H9 (cell line): ENCODE measurements around the gene ARHGAP26. TPM values are rescaled to one million over a fixed set of nuclear protein-coding genes. Genes with fewer than 3 reads are reported as not detected.

Source experiments
- DNase-seq: peaks from one replicate; pipeline ENCODE4 v3.0.0-alpha.2; 2017
- H2AFZ ChIP-seq: one replicate; pipeline ENCODE4 v1.6.1; 2013; ENCODE audit warnings: mild to moderate bottlenecking, low read length, control low read depth, moderate library complexity
- H2AK5ac ChIP-seq: 2 replicates; pipeline ENCODE4 v1.6.1; 2013; ENCODE audit warnings: low read length, control low read depth, mixed read lengths; ENCODE audit not compliant: insufficient read length
- H2BK120ac ChIP-seq: one replicate; pipeline ENCODE4 v1.6.1; 2013; ENCODE audit warnings: low read depth, mild to moderate bottlenecking, low read length, control low read depth, inconsistent platforms; ENCODE audit not compliant: poor library complexity, severe bottlenecking
- H2BK12ac ChIP-seq: 2 replicates; pipeline ENCODE4 v1.6.1; 2013; ENCODE audit warnings: low read length, control low read depth, mixed read lengths, low read depth; ENCODE audit not compliant: insufficient read length
- H2BK15ac ChIP-seq: 2 replicates; pipeline ENCODE4 v1.6.1; 2013; ENCODE audit warnings: low read depth, low read length, control low read depth
- H2BK20ac ChIP-seq: one replicate; pipeline ENCODE4 v1.6.1; 2013; ENCODE audit warnings: low read depth, mild to moderate bottlenecking, low read length, control low read depth, inconsistent platforms; ENCODE audit not compliant: poor library complexity, severe bottlenecking
- H2BK5ac ChIP-seq: 2 replicates; pipeline ENCODE4 v1.6.1; 2013; ENCODE audit warnings: low read length, control low read depth, mixed read lengths; ENCODE audit not compliant: insufficient read length
- H3K14ac ChIP-seq: 2 replicates; pipeline ENCODE4 v1.6.1; 2013; ENCODE audit warnings: low read length, control low read depth; ENCODE audit not compliant: insufficient read depth
- H3K18ac ChIP-seq: 2 replicates; pipeline ENCODE4 v1.6.1; 2013; ENCODE audit warnings: low read depth, mild to moderate bottlenecking, mixed read lengths, low read length, control low read depth; ENCODE audit not compliant: insufficient read length
- H3K23ac ChIP-seq: 2 replicates; pipeline ENCODE4 v1.6.1; 2013; ENCODE audit warnings: low read length, control low read depth, mixed read lengths, low read depth; ENCODE audit not compliant: insufficient read length
- H3K23me2 ChIP-seq: 2 replicates; pipeline ENCODE4 v1.6.1; 2013; ENCODE audit warnings: low read depth, mild to moderate bottlenecking, mixed read lengths, low read length, control low read depth; ENCODE audit not compliant: insufficient read length, poor library complexity, severe bottlenecking
- H3K27ac ChIP-seq: 2 replicates; pipeline ENCODE4 v1.5.1; 2013; ENCODE audit warnings: low read length, control low read depth, mixed read lengths, low read depth; ENCODE audit not compliant: insufficient read length
- H3K27me3 ChIP-seq: 2 replicates; pipeline ENCODE4 v1.6.1; 2013; ENCODE audit warnings: low read length, control low read depth, inconsistent platforms; ENCODE audit not compliant: insufficient read depth
- H3K4ac ChIP-seq: 2 replicates; pipeline ENCODE4 v1.6.1; 2013; ENCODE audit warnings: low read depth, mild to moderate bottlenecking, control low read depth, inconsistent platforms, low read length, moderate library complexity
- H3K4me1 ChIP-seq: 2 replicates; pipeline ENCODE4 v1.6.1; 2013; ENCODE audit warnings: low read length, control low read depth, inconsistent platforms; ENCODE audit not compliant: insufficient read depth
- H3K4me2 ChIP-seq: 2 replicates; pipeline ENCODE4 v1.6.1; 2013; ENCODE audit warnings: low read length, control low read depth, mixed read lengths; ENCODE audit not compliant: insufficient read length, insufficient read depth
- H3K56ac ChIP-seq: 2 replicates; pipeline ENCODE4 v1.6.1; 2013; ENCODE audit warnings: low read depth, mild to moderate bottlenecking, mixed read lengths, low read length, control low read depth; ENCODE audit not compliant: insufficient read length
- H3K79me1 ChIP-seq: 2 replicates; pipeline ENCODE4 v1.6.1; 2013; ENCODE audit warnings: low read depth, mild to moderate bottlenecking, moderate library complexity, low read length, control low read depth, inconsistent platforms; ENCODE audit not compliant: insufficient read depth, poor library complexity, severe bottlenecking
- H3K79me2 ChIP-seq: 2 replicates; pipeline ENCODE4 v1.6.1; 2013; ENCODE audit warnings: low read length, control low read depth, inconsistent platforms; ENCODE audit not compliant: insufficient read depth
- H3K9ac ChIP-seq: 2 replicates; pipeline ENCODE4 v1.6.1; 2013; ENCODE audit warnings: low read length, control low read depth, mixed read lengths; ENCODE audit not compliant: insufficient read length; ENCODE audit errors: extremely low read depth
- H3K9me3 ChIP-seq: one replicate; pipeline ENCODE4 v1.6.1; 2013; ENCODE audit warnings: low read depth, low read length, inconsistent platforms; ENCODE audit not compliant: control insufficient read depth
- H3T11ph ChIP-seq: one replicate; pipeline ENCODE4 v1.6.1; 2013; ENCODE audit warnings: mild to moderate bottlenecking, low read length, control low read depth, inconsistent platforms
- H4K20me1 ChIP-seq: one replicate; pipeline ENCODE4 v1.6.1; 2013; ENCODE audit not compliant: control insufficient read depth, insufficient read length, insufficient read depth
- H4K5ac ChIP-seq: 2 replicates; pipeline ENCODE4 v1.6.1; 2013; ENCODE audit warnings: low read depth, mild to moderate bottlenecking, mixed read lengths, low read length, control low read depth; ENCODE audit not compliant: insufficient read length
- H4K8ac ChIP-seq: replicated peaks from 2 replicates; pipeline ENCODE4 v1.6.1; 2013; ENCODE audit warnings: low read length, control low read depth, mixed read lengths, low read depth; ENCODE audit not compliant: insufficient read length
- H4K91ac ChIP-seq: 2 replicates; pipeline ENCODE4 v1.6.1; 2013; ENCODE audit warnings: low read depth, mild to moderate bottlenecking, moderate library complexity, mixed read lengths, low read length, control low read depth; ENCODE audit not compliant: insufficient read length
- H3K27ac Mint-ChIP-seq, 3 experiments: 2 replicates in 2 of 3; 3 replicates in 1 of 3; pipeline ENCODE4 v1.8.0; 2020 to 2021; ENCODE audit warnings: mixed read lengths in 3 of 3, mild to moderate bottlenecking in 1 of 3, moderate library complexity in 1 of 3
- H3K27me3 Mint-ChIP-seq: 2 replicates; pipeline ENCODE4 v1.8.0; 2021; ENCODE audit warnings: low read depth, mild to moderate bottlenecking, moderate library complexity, mixed read lengths
- H3K36me3 Mint-ChIP-seq, 3 experiments: 2 replicates in 2 of 3; 3 replicates in 1 of 3; pipeline ENCODE4 v1.8.0; 2020 to 2021; ENCODE audit warnings: low read depth in 3 of 3, mixed read lengths in 3 of 3; ENCODE audit not compliant: insufficient read depth in 1 of 3
- H3K4me1 Mint-ChIP-seq, 2 experiments: 2 replicates each; pipeline ENCODE4 v1.8.0; 2020; ENCODE audit warnings: mixed read lengths in 2 of 2
- H3K4me3 Mint-ChIP-seq, 2 experiments: 2 replicates in 1 of 2; 3 replicates in 1 of 2; pipeline ENCODE4 v1.8.0; 2020 to 2021; ENCODE audit warnings: mild to moderate bottlenecking in 2 of 2, mixed read lengths in 2 of 2, moderate library complexity in 1 of 2
- H3K9me3 Mint-ChIP-seq, 2 experiments: 2 replicates in 1 of 2; 3 replicates in 1 of 2; pipeline ENCODE4 v1.8.0; 2020; ENCODE audit warnings: mild to moderate bottlenecking in 2 of 2, mixed read lengths in 2 of 2, moderate library complexity in 1 of 2
- WGBS: extraction: QIAGEN DNeasy Blood & Tissue Kit; methylation state at CpG from one replicate; pipeline ENCODE4 v1.1.7; 2013; ENCODE audit warnings: missing lambda C conversion rate, low lambda C conversion rate, mixed read lengths; ENCODE audit not compliant: insufficient read length; ENCODE audit errors: extremely low coverage; 5-methylcytosine and 5-hydroxymethylcytosine counted together
- total RNA-seq: library from RNA; stranded (reverse); gene quantifications from 2 replicates; pipeline ENCODE4 v1.2.1, GENCODE V29; 2021
- TF ChIP-seq, protein P1 (sequence below): fragments of 200-600 bp; sonication (generic); conservative IDR thresholded peaks from 3 replicates; pipeline ENCODE4 v1.8.0; 2021; ENCODE audit warnings: antibody characterized with exemption, mild to moderate bottlenecking

Gene ARHGAP26
- total RNA-seq, 1 experiment from 2014 or later: 13.8 TPM

DNA sequence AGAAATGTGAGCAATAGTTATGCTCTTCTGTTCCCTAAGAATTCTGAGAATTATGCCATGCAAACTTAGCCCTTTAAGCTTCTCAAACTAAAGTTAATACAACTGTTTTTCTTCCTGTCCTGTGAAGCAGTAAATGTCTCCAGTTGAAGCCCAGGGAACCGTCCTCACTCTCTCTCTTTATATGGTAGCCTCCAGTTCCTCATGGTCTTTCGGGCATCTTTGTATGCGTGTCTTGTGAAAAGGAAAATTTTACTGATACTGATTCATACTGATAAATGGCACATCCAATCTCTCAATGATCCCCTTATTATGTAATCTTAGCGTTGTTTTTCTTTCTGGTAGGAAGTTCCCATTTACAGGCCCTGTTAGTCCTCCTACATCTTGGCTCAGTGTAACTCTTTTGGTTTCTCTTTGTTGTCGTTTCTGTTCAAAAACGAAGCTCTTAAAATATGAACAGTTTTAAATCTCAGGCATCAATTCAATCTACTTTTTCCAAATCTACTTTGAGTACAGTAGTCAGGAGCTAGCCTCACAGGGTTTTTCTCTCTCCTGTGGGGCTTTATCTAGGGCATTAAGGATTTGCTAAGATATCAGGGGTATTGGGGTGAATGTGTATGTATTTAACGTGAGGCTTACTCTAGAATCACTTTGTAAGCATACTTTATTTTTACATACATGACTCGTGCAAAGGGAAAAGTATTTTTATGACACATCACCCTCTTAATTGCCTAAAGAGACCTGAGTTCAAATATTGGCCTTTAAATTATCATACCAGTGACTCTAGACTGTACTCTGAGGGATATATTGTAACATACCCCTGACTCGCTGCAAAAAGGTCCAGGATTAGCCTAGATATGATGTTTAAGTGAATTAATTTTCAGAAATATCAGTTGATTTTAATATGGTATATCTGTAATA is 375.3 kb downstream of the ARHGAP26 start:
- H3K27ac ChIP-seq: no peak overlapping the region
- Mint-ChIP-seq H3K27ac (no peak overlapping the region), H3K36me3 (peaks cover 4 to 8% (median 4%) of the 10 kb centered on the region in 3 experiments; a peak in 3 of 7 replicates), H3K4me1 (no peaks in the 10 kb centered on the region; a peak in 1 of 4 replicates), H3K4me3 (no peak overlapping the region), H3K9me3 (no peaks in the 10 kb centered on the region), H3K27me3 (no peaks in the 10 kb centered on the region)
- H4K20me1 ChIP-seq: no peaks in the 10 kb centered on the region
- H3K14ac ChIP-seq: no peak overlapping the region
- H3K9ac ChIP-seq: no peak overlapping the region
- no peak overlapping the region for H3K23ac ChIP-seq
- H4K8ac ChIP-seq: no peak overlapping the region
- H2BK120ac ChIP-seq: no peak overlapping the region
- H2BK12ac ChIP-seq: no peak overlapping the region
- TF ChIP-seq, protein P1, sequence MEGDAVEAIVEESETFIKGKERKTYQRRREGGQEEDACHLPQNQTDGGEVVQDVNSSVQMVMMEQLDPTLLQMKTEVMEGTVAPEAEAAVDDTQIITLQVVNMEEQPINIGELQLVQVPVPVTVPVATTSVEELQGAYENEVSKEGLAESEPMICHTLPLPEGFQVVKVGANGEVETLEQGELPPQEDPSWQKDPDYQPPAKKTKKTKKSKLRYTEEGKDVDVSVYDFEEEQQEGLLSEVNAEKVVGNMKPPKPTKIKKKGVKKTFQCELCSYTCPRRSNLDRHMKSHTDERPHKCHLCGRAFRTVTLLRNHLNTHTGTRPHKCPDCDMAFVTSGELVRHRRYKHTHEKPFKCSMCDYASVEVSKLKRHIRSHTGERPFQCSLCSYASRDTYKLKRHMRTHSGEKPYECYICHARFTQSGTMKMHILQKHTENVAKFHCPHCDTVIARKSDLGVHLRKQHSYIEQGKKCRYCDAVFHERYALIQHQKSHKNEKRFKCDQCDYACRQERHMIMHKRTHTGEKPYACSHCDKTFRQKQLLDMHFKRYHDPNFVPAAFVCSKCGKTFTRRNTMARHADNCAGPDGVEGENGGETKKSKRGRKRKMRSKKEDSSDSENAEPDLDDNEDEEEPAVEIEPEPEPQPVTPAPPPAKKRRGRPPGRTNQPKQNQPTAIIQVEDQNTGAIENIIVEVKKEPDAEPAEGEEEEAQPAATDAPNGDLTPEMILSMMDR: no peak
- H4K5ac ChIP-seq: no peak overlapping the region
- H3K56ac ChIP-seq: no peak overlapping the region
- no peak overlapping the region for H2BK5ac ChIP-seq
- no peak for DNase-seq
- no peaks in the 10 kb centered on the region for H3K9me3 ChIP-seq
- H3K23me2 ChIP-seq: no peaks in the 10 kb centered on the region
- H3K79me1 ChIP-seq: no peaks in the 10 kb centered on the region
- no peak overlapping the region for H3K4me2 ChIP-seq
- H3K27me3 ChIP-seq: no peaks in the 10 kb centered on the region
- no peak overlapping the region for H2BK20ac ChIP-seq
- no peaks in the 10 kb centered on the region for H3K4me1 ChIP-seq
- H3K18ac ChIP-seq: no peak overlapping the region
- no CpG with 5 or more reads among the region's 9 CpGs for WGBS
- H3K4ac ChIP-seq: no peak overlapping the region
- no peak overlapping the region for H2AFZ ChIP-seq
- H2BK15ac ChIP-seq: no peak overlapping the region
- no peak overlapping the region for H4K91ac ChIP-seq
- no peak overlapping the region for H3T11ph ChIP-seq
- no peak overlapping the region for H2AK5ac ChIP-seq
- no peaks in the 10 kb centered on the region for H3K79me2 ChIP-seq
